ENCODE results near the gene HLF.

Gene HLF

GRCh38 chr17:55254375-55254774 is 10.4 kb upstream of the HLF start:
- no peak for DNase-seq (ENCODE audit: low read depth in 2 of 2)

GRCh38 chr17:55258578-55259135 is 6.1 kb upstream of the HLF start:
- DNase-seq (ENCODE audit: low read depth in 2 of 2): no peak

GRCh38 chr17:55259684-55260111 is 5.1 kb upstream of the HLF start:
- DNase-seq (ENCODE audit: low read depth in 2 of 2): no peak

GRCh38 chr17:55261311-55261710 is 3.4 kb upstream of the HLF start:
- no peak for DNase-seq (ENCODE audit: low read depth in 2 of 2)

GRCh38 chr17:55263569-55264277 is 1.0 kb upstream of the HLF start:
- no peak for DNase-seq (ENCODE audit: low read depth in 2 of 2)

- DNase-seq (ENCODE audit: low read depth in 2 of 2): no peak
Observed at GRCh38 chr17:55264278-55264644, 499 bp upstream of the HLF start.

GRCh38 chr17:55265311-55266021 is 706 bp downstream of the HLF start:
- DNase-seq (ENCODE audit: low read depth in 2 of 2): no peak

GRCh38 chr17:55266051-55266957 is 1.5 kb downstream of the HLF start:
- DNase-seq (ENCODE audit: low read depth in 2 of 2): no peak

GRCh38 chr17:55266958-55267688 is 2.4 kb downstream of the HLF start:
- no peak for DNase-seq (ENCODE audit: low read depth in 2 of 2)

- DNase-seq (ENCODE audit: low read depth in 2 of 2): no peak
Observed at GRCh38 chr17:55267777-55268648, 3.3 kb downstream of the HLF start.

- no peak for DNase-seq (ENCODE audit: low read depth in 2 of 2)
Observed at GRCh38 chr17:55268649-55269480, 4.1 kb downstream of the HLF start.

GRCh38 chr17:55269894-55270293 is 5.1 kb downstream of the HLF start:
- DNase-seq (ENCODE audit: low read depth in 2 of 2): no peak

- no peak for DNase-seq (ENCODE audit: low read depth in 2 of 2)
Observed at GRCh38 chr17:55271223-55271571, 6.4 kb downstream of the HLF start.

GRCh38 chr17:55271958-55272710 is 7.4 kb downstream of the HLF start:
- no peak for DNase-seq (ENCODE audit: low read depth in 2 of 2)

- no peak for DNase-seq (ENCODE audit: low read depth in 2 of 2)
Observed at GRCh38 chr17:55272711-55273578, 8.2 kb downstream of the HLF start.

- no peak for DNase-seq (ENCODE audit: low read depth in 2 of 2)
Observed at GRCh38 chr17:55273579-55274354, 9.0 kb downstream of the HLF start.
